SK-N-SH (cell line): ENCODE data around the gene ITSN1. TPM values are rescaled to one million over a fixed set of nuclear protein-coding genes. Genes with fewer than 3 reads are reported as not detected.

Experiments
- CTCF ChIA-PET: fragments of 300-600, 350-600 bp; formaldehyde crosslinking; extraction: SDS; loops from one replicate; lab custom pipeline; 2021; lab: Yijun Ruan, JAX
- POLR2A ChIA-PET: fragments of 350-600 bp; sonication (Branson Sonifier 250); formaldehyde crosslinking; extraction: SDS; loops from one replicate; lab custom pipeline; 2020; ENCODE audit warnings: antibody characterized with exemption, inconsistent platforms; lab: Yijun Ruan, JAX
- DNase-seq: peaks from one replicate; pipeline ENCODE4 v3.0.0; 2012
- H2AFZ ChIP-seq: fragments of 200-600 bp; sonication (generic); 2 replicates; pipeline ENCODE4 v1.8.1; 2016; ENCODE audit warnings: antibody characterized with exemption, mild to moderate bottlenecking, low read depth
- H3F3A ChIP-seq: fragments of 200-600 bp; sonication (generic); replicated peaks from 2 replicates; pipeline ENCODE3; 2016; ENCODE audit warnings: antibody characterized with exemption, mild to moderate bottlenecking; ENCODE audit not compliant: insufficient read depth
- H3K27ac ChIP-seq, 2 experiments: fragments of 200-500 bp in 1 of 2; fragments of 200-600 bp in 1 of 2; sonication (Bioruptor generic) in 1 of 2; sonication (generic), shearing (Covaris generic) in 1 of 2; 2 replicates each; pipeline versions ENCODE4 v1.5.1 to v1.6.1; 2014 to 2016; ENCODE audit warnings: low read depth in 2 of 2, inconsistent platforms in 1 of 2, low read length in 1 of 2, mild to moderate bottlenecking in 1 of 2, mixed read lengths in 1 of 2
- H3K27me3 ChIP-seq: fragments of 200-600 bp; sonication (generic), shearing (Covaris generic); 2 replicates; pipeline ENCODE4 v1.6.1; 2016; ENCODE audit warnings: mixed run types; ENCODE audit not compliant: insufficient read depth
- H3K36me3 ChIP-seq, 2 experiments: fragments of 200-500 bp in 1 of 2; fragments of 200-600 bp in 1 of 2; sonication (Bioruptor generic) in 1 of 2; sonication (generic) in 1 of 2; replicated peaks in 1 of 2; 2 replicates each; pipeline versions ENCODE3 to v1.5.1; 2014 to 2016; ENCODE audit warnings: low read length in 1 of 2, mild to moderate bottlenecking in 1 of 2; ENCODE audit not compliant: insufficient read depth in 2 of 2, control insufficient read depth in 1 of 2
- H3K4me1 ChIP-seq, 2 experiments: fragments of 200-500 bp in 1 of 2; fragments of 200-600 bp in 1 of 2; sonication (Bioruptor generic) in 1 of 2; sonication (generic), shearing (Covaris generic) in 1 of 2; 2 replicates each; pipeline versions ENCODE4 v1.5.1 to v1.6.1; 2014 to 2016; ENCODE audit warnings: low read depth in 1 of 2, low read length in 1 of 2, mixed run types in 1 of 2; ENCODE audit not compliant: insufficient read depth in 2 of 2, control insufficient read depth in 1 of 2
- H3K4me2 ChIP-seq: fragments of 200-600 bp; sonication (generic), shearing (Covaris generic); 2 replicates; pipeline ENCODE4 v1.6.1; 2017; ENCODE audit warnings: mixed run types
- H3K4me3 ChIP-seq, 2 experiments: fragments of 200-500 bp in 1 of 2; fragments of 200-600 bp in 1 of 2; sonication (Bioruptor generic) in 1 of 2; sonication (generic), shearing (Covaris generic) in 1 of 2; 2 replicates each; pipeline versions ENCODE4 v1.5.1 to v1.8.1; 2014 to 2016; ENCODE audit warnings: low read depth in 2 of 2, inconsistent platforms in 1 of 2, low read length in 1 of 2, mild to moderate bottlenecking in 1 of 2, mixed read lengths in 1 of 2, moderate library complexity in 1 of 2
- H3K79me2 ChIP-seq: fragments of 200-600 bp; sonication (generic); 2 replicates; pipeline ENCODE4 v1.8.1; 2017; ENCODE audit warnings: mild to moderate bottlenecking; ENCODE audit not compliant: insufficient read depth
- H3K9ac ChIP-seq: fragments of 200-600 bp; sonication (generic); 2 replicates; pipeline ENCODE4 v1.6.1; 2017; ENCODE audit warnings: mixed run types
- H3K9me2 ChIP-seq: fragments of 200-600 bp; sonication (generic); 2 replicates; pipeline ENCODE4 v1.6.1; 2017; ENCODE audit warnings: mixed run types
- H3K9me3 ChIP-seq: fragments of 200-600 bp; sonication (generic); 2 replicates; pipeline ENCODE4 v1.6.1; 2017; ENCODE audit warnings: mixed run types, mild to moderate bottlenecking, moderate library complexity
- H4K20me1 ChIP-seq: fragments of 200-600 bp; sonication (generic); 2 replicates; pipeline ENCODE4 v1.6.1; 2017; ENCODE audit warnings: mild to moderate bottlenecking, mixed run types; ENCODE audit not compliant: insufficient read depth
- EP300 ChIP-seq, 2 experiments: IDR thresholded peaks; 2 replicates each; pipeline versions ENCODE4 v1.4.0 to v1.6.1; 2012; ENCODE audit warnings: borderline replicate concordance in 1 of 2, low read depth in 1 of 2, low read length in 1 of 2
- FOSL2 ChIP-seq: IDR thresholded peaks from 2 replicates; pipeline ENCODE4 v1.4.0; 2012; ENCODE audit warnings: low read depth, mild to moderate bottlenecking, moderate library complexity, borderline replicate concordance
- FOXJ3 ChIP-seq: sonication (generic); formaldehyde crosslinking; IDR thresholded peaks from 2 replicates; pipeline ENCODE4 v1.5.1; 2020; ENCODE audit warnings: mild to moderate bottlenecking, missing genetic modification reagents
- IRF3 ChIP-seq: fragments of 150-350 bp; IDR thresholded peaks from 2 replicates; pipeline ENCODE4 v1.6.1; 2016; ENCODE audit warnings: mild to moderate bottlenecking, low read depth, low read length
- JUND ChIP-seq: IDR thresholded peaks from 2 replicates; pipeline ENCODE4 v1.4.0; 2012
- MAX ChIP-seq: IDR thresholded peaks from 2 replicates; pipeline ENCODE4 v1.4.0; 2012; ENCODE audit warnings: low read depth
- MEF2A ChIP-seq: IDR thresholded peaks from 2 replicates; pipeline ENCODE4 v1.4.0; 2012; ENCODE audit warnings: low read depth, borderline replicate concordance
- MXI1 ChIP-seq: IDR thresholded peaks from 2 replicates; pipeline ENCODE4 v1.6.1; 2012; ENCODE audit warnings: mild to moderate bottlenecking, low read depth, low read length, improper control_type of control experiment
- NFIC ChIP-seq: IDR thresholded peaks from 2 replicates; pipeline ENCODE4 v1.4.0; 2012; ENCODE audit warnings: borderline replicate concordance
- NRF1 ChIP-seq: IDR thresholded peaks from 2 replicates; pipeline ENCODE4 v1.6.1; 2012; ENCODE audit warnings: low read depth, mild to moderate bottlenecking, low read length
- PBX3 ChIP-seq: IDR thresholded peaks from 2 replicates; pipeline ENCODE4; 2012
- POLR2AphosphoS5 ChIP-seq: IDR thresholded peaks from 2 replicates; pipeline ENCODE4 v1.6.1; 2012; ENCODE audit warnings: low read depth, low read length
- RCOR1 ChIP-seq: fragments of 150-350 bp; IDR thresholded peaks from 2 replicates; pipeline ENCODE4 v1.6.1; 2017; ENCODE audit warnings: antibody characterized with exemption, low read length
- RXRA ChIP-seq: IDR thresholded peaks from 2 replicates; pipeline ENCODE4 v1.4.0; 2012; ENCODE audit warnings: low read depth, mild to moderate bottlenecking, borderline replicate concordance
- SIN3A ChIP-seq: IDR thresholded peaks from 2 replicates; pipeline ENCODE4 v1.6.1; 2012; ENCODE audit warnings: low read depth, mild to moderate bottlenecking, low read length, moderate library complexity, borderline replicate concordance
- TCF12 ChIP-seq: IDR thresholded peaks from 2 replicates; pipeline ENCODE4 v1.4.0; 2012
- TEAD4 ChIP-seq: IDR thresholded peaks from 2 replicates; pipeline ENCODE4 v1.4.0; 2012; ENCODE audit warnings: mild to moderate bottlenecking, borderline replicate concordance; ENCODE audit not compliant: insufficient read depth
- USF1 ChIP-seq: IDR thresholded peaks from 2 replicates; pipeline ENCODE4 v1.4.0; 2012; ENCODE audit warnings: low read depth, borderline replicate concordance
- YY1 ChIP-seq: IDR thresholded peaks from 2 replicates; pipeline ENCODE4 v1.4.0; 2012; ENCODE audit warnings: low read depth, mild to moderate bottlenecking
- ZBTB33 ChIP-seq: IDR thresholded peaks from 2 replicates; pipeline ENCODE4 v1.4.0; 2012; ENCODE audit warnings: low read depth, borderline replicate concordance
- WGBS: methylation state at CpG from one replicate; pipeline ENCODE4 v1.1.6; 2017; ENCODE audit warnings: low lambda C conversion rate; 5-methylcytosine and 5-hydroxymethylcytosine counted together
- polyA plus RNA-seq, 3 experiments: library from polyadenylated mRNA; depleted of rRNA; stranded (reverse); fragments of >200 nt; gene quantifications; 2 replicates each; pipeline ENCODE4 v1.2.3, GENCODE V29; 2012

Gene ITSN1
- polyA plus RNA-seq, 1 of the 3 experiments (the other 2 are of a cell fraction) = 27.8 TPM

GRCh38 chr21:33680870-33681269, 38.6 kb downstream of the ITSN1 start (continued):
- no peak for TF ChIP-seq EP300 (IDR thresholded peaks at IDR 0.05; ENCODE audit: borderline replicate concordance in 1 of 2, low read depth in 1 of 2, low read length in 1 of 2)

- Histone ChIP-seq H4K20me1 (peaks cover 4% of the 10 kb centered on the region; the same call in 1 of the 2 replicates), H3K79me2 (peaks cover 94% of the 10 kb centered on the region), H3K9me2 (no peaks in the 10 kb centered on the region), H3K36me3 (no peaks in the 10 kb centered on the region), H3K9ac (peak overlapping the region; percentile 14; the same call in 1 of the 2 replicates), H2AFZ (no peak overlapping the region), H3K27ac (peak overlapping the region in 1 of 2 experiments; percentile 85; a peak in 3 of 4 replicates), H3K4me3 (no peak overlapping the region), H3K27me3 (no peaks in the 10 kb centered on the region), H3K4me1 (peaks cover 8 to 39% of the 10 kb centered on the region in 2 experiments), H3F3A (peaks cover 34% of the 10 kb centered on the region), H3K4me2 (peak overlapping the region; percentile 27), H3K9me3 (no peaks in the 10 kb centered on the region)
- 0 out of 2 replicates have a peak, but pooled peaks have one; percentile 6 for TF ChIP-seq NFIC
- peak; percentile 84 for TF ChIP-seq MAX
- TF ChIP-seq PBX3 = peak; percentile 96
- peak; percentile 78; the same call in 1 of the 2 replicates for TF ChIP-seq SIN3A
- no peak for TF ChIP-seq IRF3
- TF ChIP-seq TEAD4 = peak; percentile 53; the same call in 1 of the 2 replicates
- TF ChIP-seq USF1 = no peak
- peak; percentile 86 for TF ChIP-seq JUND
- TF ChIP-seq POLR2AphosphoS5 = peak; percentile 24; the same call in 1 of the 2 replicates
- TF ChIP-seq FOSL2 = peak; percentile 87
- TF ChIP-seq YY1 = peak; percentile 66; the same call in 1 of the 2 replicates
- TF ChIP-seq EP300 (IDR thresholded peaks at IDR 0.05; ENCODE audit: borderline replicate concordance in 1 of 2, low read depth in 1 of 2, low read length in 1 of 2) = peak in 1 of 2 experiments; percentile 78; a peak in 1 of 4 replicates
- TF ChIP-seq FOXJ3 (CRISPR knock-in tag) = no peak
- TF ChIP-seq RCOR1 = no peak
- 0 out of 2 replicates have a peak, but pooled peaks have one; percentile 40 for TF ChIP-seq ZBTB33
- no peak for TF ChIP-seq MEF2A
- 0 out of 2 replicates have a peak, but pooled peaks have one; percentile 29 for TF ChIP-seq RXRA
- TF ChIP-seq TCF12 = peak; percentile 70
- no peak for TF ChIP-seq NRF1
- TF ChIP-seq MXI1 = no peak
- no peak for DNase-seq
- CTCF ChIA-PET = no interaction called here
- WGBS = 53% methylated on average over 4 of the region's 4 CpGs
- POLR2A ChIA-PET = no interaction called here
Observed at GRCh38 chr21:33682992-33683627, 40.8 kb downstream of the ITSN1 start.
